ENCODE results near the gene CEMIP2. TPM values are rescaled to one million over a fixed set of nuclear protein-coding genes. Genes with fewer than 3 reads are reported as not detected.

Gene CEMIP2
- total and polyA plus RNA-seq, 2 donors (not counting 3 experiments of a cell fraction or from before 2014, with no cell fraction given) = 41.6 to 44.3 TPM

GRCh38 chr9:71752928-71753327 is 15.4 kb downstream of the CEMIP2 start:
- no TSS peak for BruUV-seq (replicated peaks)
- FAIRE-seq (no peak), DNase-seq (ENCODE audit: low read depth, low spot score) (no peak)
- Histone ChIP-seq H3K36me3 (ENCODE audit: control insufficient read depth in 2 of 2, extremely low read depth in 1 of 2, insufficient read depth in 2 of 2, low read length in 2 of 2) (no peaks in the 10 kb centered on the region), H3K9ac (replicated peaks; ENCODE audit: extremely low read depth, insufficient read depth, low read length) (no peak overlapping the region), H3K27ac (ENCODE audit: insufficient read depth, low read depth, low read length) (no peak overlapping the region), H3K4me3 (replicated peaks in 1 of 3; ENCODE audit: insufficient read depth in 1 of 3, low read depth in 1 of 3, low read length in 3 of 3) (no peak overlapping the region), H3K4me2 (ENCODE audit: insufficient read depth, low read length) (no peak overlapping the region), H3K9me3 (replicated peaks; ENCODE audit: control insufficient read depth, insufficient read depth, low read length) (no peaks in the 10 kb centered on the region), H4K20me1 (replicated peaks; ENCODE audit: control insufficient read depth, extremely low read depth, insufficient read depth, low read length) (no peaks in the 10 kb centered on the region), H3K27me3 (ENCODE audit: control insufficient read depth in 2 of 2, insufficient read depth in 2 of 2, low read length in 2 of 2) (no peaks in the 10 kb centered on the region), H3K4me1 (ENCODE audit: control insufficient read depth, extremely low read depth, insufficient read depth, low read length) (peaks cover 11% of the 10 kb centered on the region), H3K79me2 (ENCODE audit: control insufficient read depth, insufficient read depth, low read length) (peaks cover 26% of the 10 kb centered on the region), H2AFZ (ENCODE audit: low read depth, low read length) (no peak overlapping the region), H3K9me1 (replicated peaks; ENCODE audit: control insufficient read depth, extremely low read depth, insufficient read depth, low read length) (no peaks in the 10 kb centered on the region)
- dilution Hi-C loops (cut with MboI; ENCODE audit: extremely low pct_ligation_motif_present, low sequenced_read_pairs) = no loop called here
- ChIA-PET CTCF (interaction anchor here (1.0 kb wide), 2 partner anchors 37 to 272 kb away, joined by 3 read pairs; no protein-coding TSS in a partner anchor), POLR2A (no interaction called here)
- TF ChIP-seq JUN (IDR thresholded peaks at IDR 0.05; ENCODE audit: borderline replicate concordance, insufficient read depth, insufficient read length, low read depth) = no peak
- intact Hi-C loops (cut with micrococcal nuclease) = no loop called here

DNA sequence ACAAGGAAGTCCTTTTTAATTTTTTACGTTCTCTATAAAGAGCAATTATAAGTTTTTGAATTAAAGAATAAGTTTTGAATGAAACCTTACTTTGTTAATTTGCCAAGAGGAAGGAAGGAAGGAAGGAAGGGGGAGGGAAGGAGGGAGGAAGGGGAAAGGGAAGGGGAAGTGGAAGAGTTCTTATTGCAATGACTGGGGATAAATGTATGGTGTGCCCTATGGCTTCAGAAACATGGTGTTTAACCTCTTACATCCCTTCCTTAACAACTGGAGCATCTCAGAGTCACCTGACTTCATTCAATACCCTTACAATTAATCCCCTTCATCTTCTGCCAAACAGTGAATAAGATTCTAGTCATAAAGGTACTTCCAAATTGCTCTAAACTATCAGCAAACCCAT is 16.0 kb downstream of the CEMIP2 start:
- ChIA-PET CTCF (interaction anchor here (1.5 to 1.7 kb wide), 2 partner anchors 9 to 11 kb away, joined by 4 to 6 read pairs; no protein-coding TSS in a partner anchor), POLR2A (no interaction called here)
- H3K36me3 ChIP-seq (ENCODE audit: control insufficient read depth in 2 of 2, extremely low read depth in 1 of 2, insufficient read depth in 2 of 2, low read length in 2 of 2) = no peaks in the 10 kb centered on the region
- BruUV-seq (replicated peaks) = no TSS peak
- H3K4me3 ChIP-seq (replicated peaks in 1 of 3; ENCODE audit: insufficient read depth in 1 of 3, low read depth in 1 of 3, low read length in 3 of 3) = no peak overlapping the region
- H3K79me2 ChIP-seq (ENCODE audit: control insufficient read depth, insufficient read depth, low read length) = peaks cover 23% of the 10 kb centered on the region
- TF ChIP-seq MYC (IDR thresholded peaks at IDR 0.05; ENCODE audit: low read depth, low read length) = no peak
- TF ChIP-seq POLR2A (IDR thresholded peaks at IDR 0.05; ENCODE audit: low read depth, low read length) = no peak
- no peak for TF ChIP-seq GATA2 (IDR thresholded peaks at IDR 0.05; ENCODE audit: insufficient read depth, insufficient read length, low read depth, low read length)
- TF ChIP-seq, protein P1, sequence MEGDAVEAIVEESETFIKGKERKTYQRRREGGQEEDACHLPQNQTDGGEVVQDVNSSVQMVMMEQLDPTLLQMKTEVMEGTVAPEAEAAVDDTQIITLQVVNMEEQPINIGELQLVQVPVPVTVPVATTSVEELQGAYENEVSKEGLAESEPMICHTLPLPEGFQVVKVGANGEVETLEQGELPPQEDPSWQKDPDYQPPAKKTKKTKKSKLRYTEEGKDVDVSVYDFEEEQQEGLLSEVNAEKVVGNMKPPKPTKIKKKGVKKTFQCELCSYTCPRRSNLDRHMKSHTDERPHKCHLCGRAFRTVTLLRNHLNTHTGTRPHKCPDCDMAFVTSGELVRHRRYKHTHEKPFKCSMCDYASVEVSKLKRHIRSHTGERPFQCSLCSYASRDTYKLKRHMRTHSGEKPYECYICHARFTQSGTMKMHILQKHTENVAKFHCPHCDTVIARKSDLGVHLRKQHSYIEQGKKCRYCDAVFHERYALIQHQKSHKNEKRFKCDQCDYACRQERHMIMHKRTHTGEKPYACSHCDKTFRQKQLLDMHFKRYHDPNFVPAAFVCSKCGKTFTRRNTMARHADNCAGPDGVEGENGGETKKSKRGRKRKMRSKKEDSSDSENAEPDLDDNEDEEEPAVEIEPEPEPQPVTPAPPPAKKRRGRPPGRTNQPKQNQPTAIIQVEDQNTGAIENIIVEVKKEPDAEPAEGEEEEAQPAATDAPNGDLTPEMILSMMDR (IDR thresholded peaks at IDR 0.05; ENCODE audit: extremely low read depth in 1 of 2, insufficient read depth in 1 of 2, low read depth in 1 of 2, low read length in 2 of 2) = no peak
- TF ChIP-seq JUN (IDR thresholded peaks at IDR 0.05; ENCODE audit: borderline replicate concordance, insufficient read depth, insufficient read length, low read depth) = no peak
- TF ChIP-seq FOS (IDR thresholded peaks at IDR 0.05; ENCODE audit: borderline replicate concordance, insufficient read depth, low read length) = no peak
- TF ChIP-seq, protein P2, sequence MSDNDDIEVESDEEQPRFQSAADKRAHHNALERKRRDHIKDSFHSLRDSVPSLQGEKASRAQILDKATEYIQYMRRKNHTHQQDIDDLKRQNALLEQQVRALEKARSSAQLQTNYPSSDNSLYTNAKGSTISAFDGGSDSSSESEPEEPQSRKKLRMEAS (IDR thresholded peaks at IDR 0.05; ENCODE audit: insufficient read depth, insufficient read length) = no peak
- no peak for TF ChIP-seq POLR2AphosphoS5 (IDR thresholded peaks at IDR 0.05; ENCODE audit: insufficient read depth, low read depth, low read length)
- TF ChIP-seq EZH2 (IDR thresholded peaks at IDR 0.05; ENCODE audit: borderline replicate concordance, low read depth, low read length, severe bottlenecking) = no peak
- FAIRE-seq (no peak), DNase-seq (ENCODE audit: low read depth, low spot score) (no peak)
- peaks cover 11% of the 10 kb centered on the region for H3K4me1 ChIP-seq (ENCODE audit: control insufficient read depth, extremely low read depth, insufficient read depth, low read length)
- dilution Hi-C loops (cut with MboI; ENCODE audit: extremely low pct_ligation_motif_present, low sequenced_read_pairs) = no loop called here
- H3K9me3 ChIP-seq (replicated peaks; ENCODE audit: control insufficient read depth, insufficient read depth, low read length) = no peaks in the 10 kb centered on the region
- H3K27ac ChIP-seq (ENCODE audit: insufficient read depth, low read depth, low read length) = no peak overlapping the region
- no peak overlapping the region for H2AFZ ChIP-seq (ENCODE audit: low read depth, low read length)
- H3K9ac ChIP-seq (replicated peaks; ENCODE audit: extremely low read depth, insufficient read depth, low read length) = no peak overlapping the region
- H3K27me3 ChIP-seq (ENCODE audit: control insufficient read depth in 2 of 2, insufficient read depth in 2 of 2, low read length in 2 of 2) = no peaks in the 10 kb centered on the region
- no peaks in the 10 kb centered on the region for H3K9me1 ChIP-seq (replicated peaks; ENCODE audit: control insufficient read depth, extremely low read depth, insufficient read depth, low read length)
- H3K4me2 ChIP-seq (ENCODE audit: insufficient read depth, low read length) = no peak overlapping the region
- no peaks in the 10 kb centered on the region for H4K20me1 ChIP-seq (replicated peaks; ENCODE audit: control insufficient read depth, extremely low read depth, insufficient read depth, low read length)
- intact Hi-C loops (cut with micrococcal nuclease) = no loop called here
